WTC11 (cell line): ENCODE measurements around the gene RPLP1. TPM values are rescaled to one million over a fixed set of nuclear protein-coding genes. Genes with fewer than 3 reads are reported as not detected.

Experiments
- ATAC-seq: fragments of 200-7000 bp; cut with Tn5 transposase; 2 replicates; pipeline ENCODE4 v1.10.0; 2021; ENCODE audit warnings: mild to moderate bottlenecking, moderate library complexity
- CTCF ChIA-PET: fragments of 300-600 bp; sonication (Branson Sonifier 250); formaldehyde crosslinking; loops from one replicate; lab custom pipeline; 2021; ENCODE audit warnings: antibody characterized with exemption; lab: Charles Lee
- POLR2A ChIA-PET: fragments of 350-600 bp; sonication (Branson Sonifier 250); formaldehyde crosslinking; loops from one replicate; lab custom pipeline; 2021; ENCODE audit warnings: antibody characterized with exemption; lab: Charles Lee
- DNase-seq: peaks from one replicate; pipeline ENCODE4 v3.0.0; 2021; ENCODE audit warnings: low spot score
- H3K27ac Mint-ChIP-seq: 2 replicates; pipeline ENCODE4 v1.8.0; 2021; ENCODE audit warnings: mixed read lengths
- H3K27me3 Mint-ChIP-seq: 2 replicates; pipeline ENCODE4 v1.8.0; 2021; ENCODE audit warnings: low read depth, mild to moderate bottlenecking, moderate library complexity, mixed read lengths
- H3K36me3 Mint-ChIP-seq: 2 replicates; pipeline ENCODE4 v1.8.0; 2021; ENCODE audit warnings: mixed read lengths
- H3K4me1 Mint-ChIP-seq: 2 replicates; pipeline ENCODE4 v1.8.0; 2022; ENCODE audit warnings: mixed read lengths
- H3K4me3 Mint-ChIP-seq: 2 replicates; pipeline ENCODE4 v1.8.0; 2021; ENCODE audit warnings: mild to moderate bottlenecking, moderate library complexity, mixed read lengths
- H3K9me3 Mint-ChIP-seq: 2 replicates; pipeline ENCODE4 v1.8.0; 2021; ENCODE audit warnings: mixed read lengths
- CREB1 ChIP-seq: sonication (generic); formaldehyde crosslinking; IDR thresholded peaks from 2 replicates; pipeline ENCODE4 v1.8.0; 2023; ENCODE audit warnings: mild to moderate bottlenecking, missing genetic modification reagents
- E2F1 ChIP-seq: sonication (generic); formaldehyde crosslinking; IDR thresholded peaks from 2 replicates; pipeline ENCODE4 v1.8.0; 2022; ENCODE audit warnings: mild to moderate bottlenecking, missing genetic modification reagents
- ELF4 ChIP-seq: sonication (generic); formaldehyde crosslinking; IDR thresholded peaks from 2 replicates; pipeline ENCODE4 v1.8.1; 2022; ENCODE audit warnings: low read depth, mild to moderate bottlenecking, moderate library complexity, missing genetic modification reagents
- EMX1 ChIP-seq: fragments of 250-450 bp; sonication (Bioruptor Pico); IDR thresholded peaks from 2 replicates; pipeline ENCODE4 v1.8.0; 2021; ENCODE audit warnings: mild to moderate bottlenecking
- ESRRA ChIP-seq: sonication (generic); formaldehyde crosslinking; IDR thresholded peaks from 2 replicates; pipeline ENCODE4 v1.8.1; 2022; ENCODE audit warnings: mild to moderate bottlenecking, missing genetic modification reagents, borderline replicate concordance
- FOXP1 ChIP-seq: sonication (generic); formaldehyde crosslinking; IDR thresholded peaks from 2 replicates; pipeline ENCODE4 v1.8.0; 2022; ENCODE audit warnings: missing genetic modification reagents, mild to moderate bottlenecking, moderate library complexity, borderline replicate concordance
- IRF2 ChIP-seq: sonication (generic); formaldehyde crosslinking; IDR thresholded peaks from 2 replicates; pipeline ENCODE4 v1.8.0; 2022; ENCODE audit warnings: low read depth, missing genetic modification reagents, borderline replicate concordance
- JUN ChIP-seq: sonication (generic); formaldehyde crosslinking; IDR thresholded peaks from 2 replicates; pipeline ENCODE4 v1.8.0; 2023; ENCODE audit warnings: mild to moderate bottlenecking, missing genetic modification reagents
- MYBL2 ChIP-seq: sonication (generic); formaldehyde crosslinking; IDR thresholded peaks from 2 replicates; pipeline ENCODE4 v1.8.1; 2023; ENCODE audit warnings: mild to moderate bottlenecking, moderate library complexity, missing genetic modification reagents
- NFE2L1 ChIP-seq: sonication (generic); formaldehyde crosslinking; IDR thresholded peaks from 2 replicates; pipeline ENCODE4 v1.8.1; 2023; ENCODE audit warnings: missing genetic modification reagents
- OVOL2 ChIP-seq: fragments of 250-450 bp; sonication (Bioruptor Pico); IDR thresholded peaks from 2 replicates; pipeline ENCODE4 v1.9.0; 2021; ENCODE audit warnings: mild to moderate bottlenecking, borderline replicate concordance
- TP53 ChIP-seq: sonication (generic); formaldehyde crosslinking; IDR thresholded peaks from 2 replicates; pipeline ENCODE4 v1.8.1; 2023; ENCODE audit warnings: mild to moderate bottlenecking, missing genetic modification reagents
- ZNF232 ChIP-seq: sonication (generic); formaldehyde crosslinking; IDR thresholded peaks from 2 replicates; pipeline ENCODE4 v1.8.0; 2022; ENCODE audit warnings: mild to moderate bottlenecking, missing genetic modification reagents
- ZNF423 ChIP-seq: fragments of 250-450 bp; sonication (Bioruptor Pico); IDR thresholded peaks from 2 replicates; pipeline ENCODE4 v2.1.2; 2022; ENCODE audit warnings: mild to moderate bottlenecking, moderate library complexity
- ZNF671 ChIP-seq: fragments of 250-450 bp; sonication (Bioruptor Pico); IDR thresholded peaks from 2 replicates; pipeline ENCODE4 v1.8.0; 2021; ENCODE audit warnings: mild to moderate bottlenecking
- total RNA-seq: library from RNA; stranded (reverse); gene quantifications from 3 replicates; pipeline ENCODE4 v1.2.3, GENCODE V29; 2021
- TF ChIP-seq, protein P1 (sequence below): sonication (generic); formaldehyde crosslinking; IDR thresholded peaks from 2 replicates; pipeline ENCODE4 v1.8.1; 2022; ENCODE audit warnings: mild to moderate bottlenecking, missing genetic modification reagents, moderate library complexity, borderline replicate concordance
- TF ChIP-seq, protein P2 (sequence below): sonication (generic); formaldehyde crosslinking; IDR thresholded peaks from 2 replicates; pipeline ENCODE4 v1.8.1; 2023; ENCODE audit warnings: mild to moderate bottlenecking, missing genetic modification reagents
- TF ChIP-seq, protein P3 (sequence below): sonication (generic); formaldehyde crosslinking; IDR thresholded peaks from 2 replicates; pipeline ENCODE4 v1.8.1; 2023; ENCODE audit warnings: mild to moderate bottlenecking, missing genetic modification reagents, moderate library complexity
- TF ChIP-seq, protein P4 (sequence below): fragments of 250-450 bp; sonication (Bioruptor Pico); IDR thresholded peaks from 2 replicates; pipeline ENCODE4 v1.9.0; 2021; ENCODE audit warnings: mild to moderate bottlenecking
- TF ChIP-seq, protein P5 (sequence below): fragments of 250-450 bp; sonication (Bioruptor Pico); IDR thresholded peaks from 2 replicates; pipeline ENCODE4 v1.8.0; 2021; ENCODE audit warnings: mild to moderate bottlenecking
- TF ChIP-seq, protein P6 (sequence below): sonication (generic); formaldehyde crosslinking; IDR thresholded peaks from 2 replicates; pipeline ENCODE4 v1.8.1; 2023; ENCODE audit warnings: mild to moderate bottlenecking, missing genetic modification reagents, borderline replicate concordance

Gene RPLP1
- total RNA-seq, 1 experiment from 2014 or later: 2,441 TPM

GRCh38 chr15:69454953-69455352 lies 2.3 kb downstream of the RPLP1 start:
- H3K36me3 Mint-ChIP-seq: peaks cover 39% of the 10 kb centered on the region
- peaks cover 27% of the 10 kb centered on the region for H3K4me1 Mint-ChIP-seq
- H3K9me3 Mint-ChIP-seq: no peaks in the 10 kb centered on the region
- ATAC-seq (no peak), DNase-seq (no peak)
- peak overlapping the region; percentile 97 for H3K4me3 Mint-ChIP-seq
- no peak for TF ChIP-seq JUN (CRISPR knock-in tag)
- TF ChIP-seq FOXP1 (CRISPR knock-in tag): no peak
- TF ChIP-seq, protein P1, sequence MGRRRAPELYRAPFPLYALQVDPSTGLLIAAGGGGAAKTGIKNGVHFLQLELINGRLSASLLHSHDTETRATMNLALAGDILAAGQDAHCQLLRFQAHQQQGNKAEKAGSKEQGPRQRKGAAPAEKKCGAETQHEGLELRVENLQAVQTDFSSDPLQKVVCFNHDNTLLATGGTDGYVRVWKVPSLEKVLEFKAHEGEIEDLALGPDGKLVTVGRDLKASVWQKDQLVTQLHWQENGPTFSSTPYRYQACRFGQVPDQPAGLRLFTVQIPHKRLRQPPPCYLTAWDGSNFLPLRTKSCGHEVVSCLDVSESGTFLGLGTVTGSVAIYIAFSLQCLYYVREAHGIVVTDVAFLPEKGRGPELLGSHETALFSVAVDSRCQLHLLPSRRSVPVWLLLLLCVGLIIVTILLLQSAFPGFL: no peak
- TF ChIP-seq, protein P2, sequence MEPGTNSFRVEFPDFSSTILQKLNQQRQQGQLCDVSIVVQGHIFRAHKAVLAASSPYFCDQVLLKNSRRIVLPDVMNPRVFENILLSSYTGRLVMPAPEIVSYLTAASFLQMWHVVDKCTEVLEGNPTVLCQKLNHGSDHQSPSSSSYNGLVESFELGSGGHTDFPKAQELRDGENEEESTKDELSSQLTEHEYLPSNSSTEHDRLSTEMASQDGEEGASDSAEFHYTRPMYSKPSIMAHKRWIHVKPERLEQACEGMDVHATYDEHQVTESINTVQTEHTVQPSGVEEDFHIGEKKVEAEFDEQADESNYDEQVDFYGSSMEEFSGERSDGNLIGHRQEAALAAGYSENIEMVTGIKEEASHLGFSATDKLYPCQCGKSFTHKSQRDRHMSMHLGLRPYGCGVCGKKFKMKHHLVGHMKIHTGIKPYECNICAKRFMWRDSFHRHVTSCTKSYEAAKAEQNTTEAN (CRISPR knock-in tag): no peak
- no peak for TF ChIP-seq ZNF423
- no peak for TF ChIP-seq OVOL2 (CRISPR knock-in tag)
- no peak for TF ChIP-seq IRF2 (CRISPR knock-in tag)
- TF ChIP-seq TP53 (CRISPR knock-in tag): no peak
- TF ChIP-seq MYBL2 (CRISPR knock-in tag): no peak
- TF ChIP-seq ESRRA (CRISPR knock-in tag): no peak
- TF ChIP-seq NFE2L1 (CRISPR knock-in tag): no peak
- TF ChIP-seq, protein P3, sequence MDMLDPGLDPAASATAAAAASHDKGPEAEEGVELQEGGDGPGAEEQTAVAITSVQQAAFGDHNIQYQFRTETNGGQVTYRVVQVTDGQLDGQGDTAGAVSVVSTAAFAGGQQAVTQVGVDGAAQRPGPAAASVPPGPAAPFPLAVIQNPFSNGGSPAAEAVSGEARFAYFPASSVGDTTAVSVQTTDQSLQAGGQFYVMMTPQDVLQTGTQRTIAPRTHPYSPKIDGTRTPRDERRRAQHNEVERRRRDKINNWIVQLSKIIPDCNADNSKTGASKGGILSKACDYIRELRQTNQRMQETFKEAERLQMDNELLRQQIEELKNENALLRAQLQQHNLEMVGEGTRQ (CRISPR knock-in tag): no peak
- peak overlapping the region; percentile 98 for H3K27ac Mint-ChIP-seq
- ChIA-PET POLR2A (interaction anchor here (3.3 kb wide), 1 partner anchor 8 kb away, joined by 27 read pairs; no protein-coding TSS in a partner anchor), CTCF (interaction anchor here (4.4 kb wide), 1 partner anchor 8 kb away, joined by 44 read pairs; no protein-coding TSS in a partner anchor)
- no peaks in the 10 kb centered on the region; the same call in 1 of the 2 replicates for H3K27me3 Mint-ChIP-seq

GRCh38 chr15:69456208-69457166 lies 3.9 kb downstream of the RPLP1 start:
- Mint-ChIP-seq H3K9me3 (no peaks in the 10 kb centered on the region), H3K4me3 (no peak overlapping the region), H3K4me1 (peaks cover 27% of the 10 kb centered on the region), H3K27ac (peak overlapping the region; percentile 98), H3K36me3 (peaks cover 39% of the 10 kb centered on the region), H3K27me3 (no peaks in the 10 kb centered on the region; the same call in 1 of the 2 replicates)
- POLR2A ChIA-PET: no interaction called here
- no peak for DNase-seq
- no peak for ATAC-seq
- CTCF ChIA-PET: interaction anchor here (0.9 to 1.1 kb wide), 2 partner anchors 10 to 11 kb away, joined by 3 to 6 read pairs; no protein-coding TSS in a partner anchor
- no peak for TF ChIP-seq ELF4
- peak; percentile 48 for TF ChIP-seq ZNF671 (CRISPR knock-in tag)
- TF ChIP-seq, protein P4, sequence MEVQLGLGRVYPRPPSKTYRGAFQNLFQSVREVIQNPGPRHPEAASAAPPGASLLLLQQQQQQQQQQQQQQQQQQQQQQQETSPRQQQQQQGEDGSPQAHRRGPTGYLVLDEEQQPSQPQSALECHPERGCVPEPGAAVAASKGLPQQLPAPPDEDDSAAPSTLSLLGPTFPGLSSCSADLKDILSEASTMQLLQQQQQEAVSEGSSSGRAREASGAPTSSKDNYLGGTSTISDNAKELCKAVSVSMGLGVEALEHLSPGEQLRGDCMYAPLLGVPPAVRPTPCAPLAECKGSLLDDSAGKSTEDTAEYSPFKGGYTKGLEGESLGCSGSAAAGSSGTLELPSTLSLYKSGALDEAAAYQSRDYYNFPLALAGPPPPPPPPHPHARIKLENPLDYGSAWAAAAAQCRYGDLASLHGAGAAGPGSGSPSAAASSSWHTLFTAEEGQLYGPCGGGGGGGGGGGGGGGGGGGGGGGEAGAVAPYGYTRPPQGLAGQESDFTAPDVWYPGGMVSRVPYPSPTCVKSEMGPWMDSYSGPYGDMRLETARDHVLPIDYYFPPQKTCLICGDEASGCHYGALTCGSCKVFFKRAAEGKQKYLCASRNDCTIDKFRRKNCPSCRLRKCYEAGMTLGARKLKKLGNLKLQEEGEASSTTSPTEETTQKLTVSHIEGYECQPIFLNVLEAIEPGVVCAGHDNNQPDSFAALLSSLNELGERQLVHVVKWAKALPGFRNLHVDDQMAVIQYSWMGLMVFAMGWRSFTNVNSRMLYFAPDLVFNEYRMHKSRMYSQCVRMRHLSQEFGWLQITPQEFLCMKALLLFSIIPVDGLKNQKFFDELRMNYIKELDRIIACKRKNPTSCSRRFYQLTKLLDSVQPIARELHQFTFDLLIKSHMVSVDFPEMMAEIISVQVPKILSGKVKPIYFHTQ (CRISPR knock-in tag): peak; percentile 79
- TF ChIP-seq, protein P5, sequence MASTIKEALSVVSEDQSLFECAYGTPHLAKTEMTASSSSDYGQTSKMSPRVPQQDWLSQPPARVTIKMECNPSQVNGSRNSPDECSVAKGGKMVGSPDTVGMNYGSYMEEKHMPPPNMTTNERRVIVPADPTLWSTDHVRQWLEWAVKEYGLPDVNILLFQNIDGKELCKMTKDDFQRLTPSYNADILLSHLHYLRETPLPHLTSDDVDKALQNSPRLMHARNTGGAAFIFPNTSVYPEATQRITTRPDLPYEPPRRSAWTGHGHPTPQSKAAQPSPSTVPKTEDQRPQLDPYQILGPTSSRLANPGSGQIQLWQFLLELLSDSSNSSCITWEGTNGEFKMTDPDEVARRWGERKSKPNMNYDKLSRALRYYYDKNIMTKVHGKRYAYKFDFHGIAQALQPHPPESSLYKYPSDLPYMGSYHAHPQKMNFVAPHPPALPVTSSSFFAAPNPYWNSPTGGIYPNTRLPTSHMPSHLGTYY (CRISPR knock-in tag): 0 out of 2 replicates have a peak, but pooled peaks have one; percentile 58
- no peak for TF ChIP-seq E2F1 (CRISPR knock-in tag)
- TF ChIP-seq, protein P6, sequence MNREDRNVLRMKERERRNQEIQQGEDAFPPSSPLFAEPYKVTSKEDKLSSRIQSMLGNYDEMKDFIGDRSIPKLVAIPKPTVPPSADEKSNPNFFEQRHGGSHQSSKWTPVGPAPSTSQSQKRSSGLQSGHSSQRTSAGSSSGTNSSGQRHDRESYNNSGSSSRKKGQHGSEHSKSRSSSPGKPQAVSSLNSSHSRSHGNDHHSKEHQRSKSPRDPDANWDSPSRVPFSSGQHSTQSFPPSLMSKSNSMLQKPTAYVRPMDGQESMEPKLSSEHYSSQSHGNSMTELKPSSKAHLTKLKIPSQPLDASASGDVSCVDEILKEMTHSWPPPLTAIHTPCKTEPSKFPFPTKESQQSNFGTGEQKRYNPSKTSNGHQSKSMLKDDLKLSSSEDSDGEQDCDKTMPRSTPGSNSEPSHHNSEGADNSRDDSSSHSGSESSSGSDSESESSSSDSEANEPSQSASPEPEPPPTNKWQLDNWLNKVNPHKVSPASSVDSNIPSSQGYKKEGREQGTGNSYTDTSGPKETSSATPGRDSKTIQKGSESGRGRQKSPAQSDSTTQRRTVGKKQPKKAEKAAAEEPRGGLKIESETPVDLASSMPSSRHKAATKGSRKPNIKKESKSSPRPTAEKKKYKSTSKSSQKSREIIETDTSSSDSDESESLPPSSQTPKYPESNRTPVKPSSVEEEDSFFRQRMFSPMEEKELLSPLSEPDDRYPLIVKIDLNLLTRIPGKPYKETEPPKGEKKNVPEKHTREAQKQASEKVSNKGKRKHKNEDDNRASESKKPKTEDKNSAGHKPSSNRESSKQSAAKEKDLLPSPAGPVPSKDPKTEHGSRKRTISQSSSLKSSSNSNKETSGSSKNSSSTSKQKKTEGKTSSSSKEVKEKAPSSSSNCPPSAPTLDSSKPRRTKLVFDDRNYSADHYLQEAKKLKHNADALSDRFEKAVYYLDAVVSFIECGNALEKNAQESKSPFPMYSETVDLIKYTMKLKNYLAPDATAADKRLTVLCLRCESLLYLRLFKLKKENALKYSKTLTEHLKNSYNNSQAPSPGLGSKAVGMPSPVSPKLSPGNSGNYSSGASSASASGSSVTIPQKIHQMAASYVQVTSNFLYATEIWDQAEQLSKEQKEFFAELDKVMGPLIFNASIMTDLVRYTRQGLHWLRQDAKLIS (CRISPR knock-in tag): no peak
- TF ChIP-seq CREB1 (CRISPR knock-in tag): 0 out of 2 replicates have a peak, but pooled peaks have one; percentile 32
- TF ChIP-seq ZNF232: no peak
- TF ChIP-seq EMX1 (CRISPR knock-in tag): peak; percentile 30; the same call in 1 of the 2 replicates
